Ishikawa (cell line): ENCODE measurements around the gene GRHPR.

Source experiments
- CEBPB ChIP-seq: IDR thresholded peaks from 2 replicates; pipeline ENCODE4 v1.6.1; 2012
- CREB1 ChIP-seq: IDR thresholded peaks from 2 replicates; pipeline ENCODE4 v1.6.1; 2012; ENCODE audit warnings: low read depth
- EGR1 ChIP-seq: IDR thresholded peaks from 2 replicates; pipeline ENCODE4 v1.6.1; 2012
- EP300 ChIP-seq: IDR thresholded peaks from 2 replicates; pipeline ENCODE4 v1.6.1; 2012; ENCODE audit warnings: borderline replicate concordance
- FOXM1 ChIP-seq: IDR thresholded peaks from 2 replicates; pipeline ENCODE4 v1.6.1; 2012; ENCODE audit warnings: low read depth, borderline replicate concordance
- NFIC ChIP-seq: IDR thresholded peaks from 2 replicates; pipeline ENCODE4 v1.6.1; 2012
- RAD21 ChIP-seq: IDR thresholded peaks from 2 replicates; pipeline ENCODE4 v1.6.1; 2012; ENCODE audit warnings: low read depth
- TAF1 ChIP-seq: IDR thresholded peaks from 2 replicates; pipeline ENCODE4 v1.6.1; 2012; ENCODE audit warnings: low read depth, mild to moderate bottlenecking
- TCF12 ChIP-seq: IDR thresholded peaks from 2 replicates; pipeline ENCODE4 v1.6.1; 2012; ENCODE audit warnings: low read depth
- TEAD4 ChIP-seq: IDR thresholded peaks from 2 replicates; pipeline ENCODE4 v1.6.1; 2012
- YY1 ChIP-seq: IDR thresholded peaks from 2 replicates; pipeline ENCODE4 v1.6.1; 2012; ENCODE audit warnings: low read depth
- ZBTB7A ChIP-seq: IDR thresholded peaks from 2 replicates; pipeline ENCODE4 v1.6.1; 2012; ENCODE audit warnings: low read depth
- TF ChIP-seq, protein P1 (sequence below): IDR thresholded peaks from 2 replicates; pipeline ENCODE4 v1.6.1; 2012
- TF ChIP-seq, protein P2 (sequence below): IDR thresholded peaks from 2 replicates; pipeline ENCODE4 v1.6.1; 2012; ENCODE audit warnings: low read depth, mild to moderate bottlenecking
- TF ChIP-seq, protein P3 (sequence below): IDR thresholded peaks from 2 replicates; pipeline ENCODE4 v1.6.1; 2012

Gene GRHPR

DNA sequence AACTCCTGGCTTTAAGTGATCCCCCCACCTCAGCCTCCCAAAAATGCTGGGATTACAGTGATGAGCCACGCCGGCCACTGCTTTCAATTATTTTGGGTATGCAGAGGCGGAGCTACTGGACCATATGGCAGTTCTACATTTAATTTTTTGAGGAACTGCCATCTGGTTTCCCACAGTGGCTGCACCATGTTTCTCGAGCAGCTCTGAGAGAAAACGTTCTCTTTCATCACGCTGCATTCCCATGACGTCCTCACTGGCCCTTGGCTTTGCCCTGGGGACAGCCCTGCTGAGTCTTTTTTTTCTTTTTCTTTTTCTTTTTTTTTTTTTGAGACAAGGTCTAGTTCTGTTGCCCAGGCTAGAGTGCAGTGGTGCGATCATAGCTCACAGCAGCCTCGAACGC is 35.5 kb upstream of the GRHPR start:
- TF ChIP-seq TCF12 (no peak), CREB1 (no peak), EP300 (no peak), TEAD4 (no peak), FOXM1 (no peak), NFIC (no peak), CEBPB (no peak)
- TF ChIP-seq, protein P1, sequence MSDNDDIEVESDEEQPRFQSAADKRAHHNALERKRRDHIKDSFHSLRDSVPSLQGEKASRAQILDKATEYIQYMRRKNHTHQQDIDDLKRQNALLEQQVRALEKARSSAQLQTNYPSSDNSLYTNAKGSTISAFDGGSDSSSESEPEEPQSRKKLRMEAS, result no peak
- TF ChIP-seq, protein P2, sequence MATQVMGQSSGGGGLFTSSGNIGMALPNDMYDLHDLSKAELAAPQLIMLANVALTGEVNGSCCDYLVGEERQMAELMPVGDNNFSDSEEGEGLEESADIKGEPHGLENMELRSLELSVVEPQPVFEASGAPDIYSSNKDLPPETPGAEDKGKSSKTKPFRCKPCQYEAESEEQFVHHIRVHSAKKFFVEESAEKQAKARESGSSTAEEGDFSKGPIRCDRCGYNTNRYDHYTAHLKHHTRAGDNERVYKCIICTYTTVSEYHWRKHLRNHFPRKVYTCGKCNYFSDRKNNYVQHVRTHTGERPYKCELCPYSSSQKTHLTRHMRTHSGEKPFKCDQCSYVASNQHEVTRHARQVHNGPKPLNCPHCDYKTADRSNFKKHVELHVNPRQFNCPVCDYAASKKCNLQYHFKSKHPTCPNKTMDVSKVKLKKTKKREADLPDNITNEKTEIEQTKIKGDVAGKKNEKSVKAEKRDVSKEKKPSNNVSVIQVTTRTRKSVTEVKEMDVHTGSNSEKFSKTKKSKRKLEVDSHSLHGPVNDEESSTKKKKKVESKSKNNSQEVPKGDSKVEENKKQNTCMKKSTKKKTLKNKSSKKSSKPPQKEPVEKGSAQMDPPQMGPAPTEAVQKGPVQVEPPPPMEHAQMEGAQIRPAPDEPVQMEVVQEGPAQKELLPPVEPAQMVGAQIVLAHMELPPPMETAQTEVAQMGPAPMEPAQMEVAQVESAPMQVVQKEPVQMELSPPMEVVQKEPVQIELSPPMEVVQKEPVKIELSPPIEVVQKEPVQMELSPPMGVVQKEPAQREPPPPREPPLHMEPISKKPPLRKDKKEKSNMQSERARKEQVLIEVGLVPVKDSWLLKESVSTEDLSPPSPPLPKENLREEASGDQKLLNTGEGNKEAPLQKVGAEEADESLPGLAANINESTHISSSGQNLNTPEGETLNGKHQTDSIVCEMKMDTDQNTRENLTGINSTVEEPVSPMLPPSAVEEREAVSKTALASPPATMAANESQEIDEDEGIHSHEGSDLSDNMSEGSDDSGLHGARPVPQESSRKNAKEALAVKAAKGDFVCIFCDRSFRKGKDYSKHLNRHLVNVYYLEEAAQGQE, result no peak

DNA sequence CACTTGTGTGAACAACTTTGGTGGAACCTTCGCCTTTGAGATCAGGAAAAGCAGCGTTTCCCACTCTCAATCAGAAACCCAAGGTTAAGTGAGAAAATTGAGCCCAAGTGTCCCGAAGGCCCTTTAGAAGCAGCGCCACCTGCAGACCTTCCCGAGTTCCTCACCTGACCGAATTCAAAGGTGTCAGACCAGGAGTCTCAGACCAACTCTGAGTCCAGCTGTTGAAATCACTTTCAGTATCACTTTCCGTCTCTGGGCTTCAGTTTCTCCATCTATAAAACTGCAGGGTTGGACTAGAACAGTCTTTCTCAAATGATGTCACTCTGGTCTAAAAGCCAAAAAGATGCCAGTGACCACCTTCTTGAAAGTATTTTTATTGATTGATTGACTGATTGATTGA is 31.7 kb upstream of the GRHPR start:
- no peak for TF ChIP-seq FOXM1
- TF ChIP-seq EGR1, result no peak
- no peak for TF ChIP-seq CEBPB
- TF ChIP-seq, protein P3, sequence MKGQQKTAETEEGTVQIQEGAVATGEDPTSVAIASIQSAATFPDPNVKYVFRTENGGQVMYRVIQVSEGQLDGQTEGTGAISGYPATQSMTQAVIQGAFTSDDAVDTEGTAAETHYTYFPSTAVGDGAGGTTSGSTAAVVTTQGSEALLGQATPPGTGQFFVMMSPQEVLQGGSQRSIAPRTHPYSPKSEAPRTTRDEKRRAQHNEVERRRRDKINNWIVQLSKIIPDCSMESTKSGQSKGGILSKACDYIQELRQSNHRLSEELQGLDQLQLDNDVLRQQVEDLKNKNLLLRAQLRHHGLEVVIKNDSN, result no peak
- peak; percentile 75 for TF ChIP-seq RAD21
- no peak for TF ChIP-seq NFIC

DNA sequence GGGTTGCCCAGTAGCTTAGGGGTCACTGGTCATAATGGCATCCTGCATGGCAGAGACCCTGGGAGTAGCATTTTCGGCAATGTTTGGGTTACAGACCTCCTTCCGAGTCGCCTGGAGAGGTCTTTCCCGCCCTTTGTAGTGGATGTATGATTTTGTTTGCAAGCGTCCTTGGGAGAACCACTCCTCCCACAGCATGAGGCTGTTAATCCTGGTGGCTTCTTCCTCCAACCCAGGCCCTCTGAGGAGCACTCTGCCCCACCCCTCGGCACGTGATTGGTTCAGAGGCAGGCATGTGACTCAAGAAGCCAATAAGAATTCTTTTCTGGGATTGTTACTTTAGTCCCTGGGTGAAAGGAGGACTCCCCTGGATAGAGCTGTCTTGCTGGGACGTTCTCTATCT is 30.2 kb upstream of the GRHPR start:
- TF ChIP-seq NFIC, result no peak
- TF ChIP-seq TEAD4, result no peak
- no peak for TF ChIP-seq YY1
- TF ChIP-seq TCF12, result no peak
- TF ChIP-seq, protein P3, result peak; percentile 74
- TF ChIP-seq CEBPB, result no peak
- no peak for TF ChIP-seq TAF1

DNA sequence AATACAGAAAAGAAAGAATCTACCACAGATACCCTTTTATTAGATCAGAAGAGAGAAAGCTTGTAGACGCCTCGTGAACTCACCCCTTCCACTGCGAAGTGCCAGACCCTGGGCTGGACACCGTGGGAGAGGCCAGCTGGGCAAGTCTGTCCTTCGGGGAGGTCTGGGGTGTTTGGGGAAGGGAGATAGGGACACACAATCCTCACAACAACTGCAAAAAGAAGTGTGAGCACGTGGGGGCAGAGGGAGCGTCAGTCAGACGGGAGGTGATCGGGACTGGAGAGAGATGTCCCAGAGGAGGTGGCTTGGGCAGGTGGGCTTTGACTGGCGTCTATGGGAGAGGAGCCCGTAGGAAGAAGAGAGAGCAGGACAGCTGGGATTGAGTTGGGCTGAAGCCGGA is 27.3 kb upstream of the GRHPR start:
- TF ChIP-seq CREB1 (no peak), TCF12 (no peak), TEAD4 (no peak), EGR1 (no peak), NFIC (no peak), TAF1 (no peak), YY1 (no peak), FOXM1 (no peak), CEBPB (no peak), EP300 (no peak), ZBTB7A (no peak), RAD21 (no peak)
- TF ChIP-seq, protein P3, result no peak
- TF ChIP-seq, protein P2, result no peak
- TF ChIP-seq, protein P1, result no peak

DNA sequence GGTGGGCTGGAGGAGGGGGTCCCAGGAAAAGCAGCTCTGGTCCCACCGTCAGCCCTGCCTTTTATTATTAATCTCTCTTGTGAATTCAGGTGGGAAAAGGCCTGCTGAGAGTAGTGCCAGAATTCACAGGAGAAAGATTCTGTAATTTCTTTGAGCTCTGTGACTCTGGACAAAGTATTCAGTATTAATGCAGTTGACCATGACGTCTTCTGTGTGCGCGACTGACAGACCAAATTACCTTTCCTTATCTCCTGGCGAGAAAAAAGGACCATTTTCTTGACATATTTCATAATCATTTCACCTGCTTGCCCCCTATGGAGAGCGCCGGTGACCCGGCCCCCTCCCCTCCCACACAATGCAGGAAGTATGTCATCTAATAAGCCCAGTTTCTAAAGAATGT is 26.8 kb upstream of the GRHPR start:
- no peak for TF ChIP-seq CEBPB
- no peak for TF ChIP-seq EGR1
- no peak for TF ChIP-seq RAD21
- no peak for TF ChIP-seq CREB1
- TF ChIP-seq, protein P3, result no peak
- no peak for TF ChIP-seq TCF12
- no peak for TF ChIP-seq NFIC
- TF ChIP-seq, protein P1, result no peak
- no peak for TF ChIP-seq TAF1
- TF ChIP-seq TEAD4, result no peak
- TF ChIP-seq, protein P2, result no peak
- TF ChIP-seq EP300, result no peak
- no peak for TF ChIP-seq FOXM1
- TF ChIP-seq YY1, result no peak
